Adrenal gland (tissue), 5 donors: ENCODE results near the gene YTHDC2.

Source experiments
- POLR2A ChIP-seq, 2 donors: fragments of 450-650 bp; IDR thresholded peaks; one replicate each; pipeline ENCODE4 v1.6.1; 2017; ENCODE audit warnings: antibody characterized with exemption in 2 of 2, mild to moderate bottlenecking in 2 of 2, moderate library complexity in 1 of 2
- TF ChIP-seq, protein P1 (sequence below), 6 experiments: fragments of 450-650 bp in 4 of 6; fragments of 200-600 bp in 2 of 6; sonication (generic) in 1 of 6; IDR thresholded peaks; 1 replicate in 5 of 6; 2 replicates in 1 of 6; pipeline versions ENCODE4 v1.5.1 to v1.8.0; 2016 to 2021; ENCODE audit warnings: antibody characterized with exemption in 6 of 6, mild to moderate bottlenecking in 2 of 6, moderate library complexity in 1 of 6
- donor health status: DM: no; HTN: no; CAD: no.

DNA sequence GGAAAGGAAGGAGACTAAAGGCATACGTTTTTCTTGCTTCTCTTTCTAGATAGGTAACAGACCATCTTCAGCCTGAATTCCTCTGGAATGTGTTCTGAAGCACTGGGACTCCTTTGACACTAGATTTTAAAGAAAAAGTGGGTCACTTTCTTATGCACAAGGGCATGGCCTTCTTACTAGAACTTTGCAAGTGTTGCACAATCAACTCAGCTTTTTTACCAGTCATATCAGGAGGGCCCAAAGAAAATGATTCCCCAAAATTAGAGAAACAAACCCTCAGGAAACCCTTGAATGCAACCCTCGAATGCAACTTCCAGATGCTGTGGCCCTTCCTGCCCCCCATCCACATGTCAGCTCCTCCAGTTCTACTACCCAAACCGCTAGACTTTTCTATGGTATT lies 93.9 kb downstream of the YTHDC2 start:
- TF ChIP-seq, protein P1, sequence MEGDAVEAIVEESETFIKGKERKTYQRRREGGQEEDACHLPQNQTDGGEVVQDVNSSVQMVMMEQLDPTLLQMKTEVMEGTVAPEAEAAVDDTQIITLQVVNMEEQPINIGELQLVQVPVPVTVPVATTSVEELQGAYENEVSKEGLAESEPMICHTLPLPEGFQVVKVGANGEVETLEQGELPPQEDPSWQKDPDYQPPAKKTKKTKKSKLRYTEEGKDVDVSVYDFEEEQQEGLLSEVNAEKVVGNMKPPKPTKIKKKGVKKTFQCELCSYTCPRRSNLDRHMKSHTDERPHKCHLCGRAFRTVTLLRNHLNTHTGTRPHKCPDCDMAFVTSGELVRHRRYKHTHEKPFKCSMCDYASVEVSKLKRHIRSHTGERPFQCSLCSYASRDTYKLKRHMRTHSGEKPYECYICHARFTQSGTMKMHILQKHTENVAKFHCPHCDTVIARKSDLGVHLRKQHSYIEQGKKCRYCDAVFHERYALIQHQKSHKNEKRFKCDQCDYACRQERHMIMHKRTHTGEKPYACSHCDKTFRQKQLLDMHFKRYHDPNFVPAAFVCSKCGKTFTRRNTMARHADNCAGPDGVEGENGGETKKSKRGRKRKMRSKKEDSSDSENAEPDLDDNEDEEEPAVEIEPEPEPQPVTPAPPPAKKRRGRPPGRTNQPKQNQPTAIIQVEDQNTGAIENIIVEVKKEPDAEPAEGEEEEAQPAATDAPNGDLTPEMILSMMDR (IDR thresholded peaks at IDR 0.05) = no peak
- TF ChIP-seq POLR2A (IDR thresholded peaks at IDR 0.05) = no peak
